Stimulated activated CD8-positive, alpha-beta memory T cell treated with anti-CD3 and anti-CD28 coated beads, Interleukin-7, amount 100 ng/mL, for 1 hour (primary cell): ENCODE results near the gene FBN3.
A peak's percentile ranks its signal among the peaks of the same experiment; 100 is the strongest.
"Not testable (repeated sequence)": the region's sequence is repeated elsewhere in the genome, so short reads cannot be mapped to it uniquely, and the experiment has no call there.

Experiments used
- DNase-seq, 2 donors: peaks; one replicate each; pipeline ENCODE4 v3.0.0-alpha.2; 2020; ENCODE audit warnings: low read depth in 2 of 2

The FBN3 gene

DNA sequence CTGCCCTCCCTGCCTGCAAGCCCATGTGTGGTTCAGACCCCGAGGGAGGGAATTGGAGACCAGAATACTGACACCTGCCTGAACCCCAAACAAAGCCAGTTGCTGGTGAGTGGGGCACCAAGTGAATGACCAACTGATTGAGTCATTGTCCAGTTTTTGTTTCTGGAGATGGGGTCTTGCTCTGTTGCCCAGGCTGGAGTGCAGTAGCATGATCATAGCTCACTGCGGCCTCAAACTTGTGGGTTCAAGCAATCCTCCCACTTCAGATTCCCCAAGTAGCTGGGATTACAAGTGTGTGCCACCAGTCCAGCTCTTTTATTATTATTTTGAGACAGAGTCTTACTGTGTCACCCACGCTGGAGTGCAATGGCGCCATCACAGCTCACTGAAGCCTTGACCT lies 92.9 kb downstream of the FBN3 start:
- no peak for DNase-seq

DNA sequence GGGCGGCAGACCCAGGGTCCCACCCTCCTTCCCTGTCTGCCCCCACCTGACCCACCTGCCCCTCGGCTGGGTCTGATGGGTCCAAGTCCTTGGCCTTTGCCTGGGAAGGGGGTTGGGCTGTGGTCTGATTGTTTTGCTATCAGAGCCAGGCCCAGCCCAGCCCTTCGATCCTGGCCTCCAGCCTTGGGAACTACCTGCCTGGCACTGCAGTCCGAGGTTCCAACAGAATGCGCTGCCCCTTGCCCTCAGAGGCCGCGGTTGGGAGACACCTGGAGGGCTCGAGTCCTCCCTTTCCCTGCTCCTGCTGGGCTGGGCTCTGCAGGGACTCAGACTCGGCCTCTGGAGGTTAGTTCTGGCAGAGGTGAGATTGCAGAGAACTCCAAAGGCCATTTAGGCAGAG lies 95.2 kb downstream of the FBN3 start:
- no peak for DNase-seq

DNA sequence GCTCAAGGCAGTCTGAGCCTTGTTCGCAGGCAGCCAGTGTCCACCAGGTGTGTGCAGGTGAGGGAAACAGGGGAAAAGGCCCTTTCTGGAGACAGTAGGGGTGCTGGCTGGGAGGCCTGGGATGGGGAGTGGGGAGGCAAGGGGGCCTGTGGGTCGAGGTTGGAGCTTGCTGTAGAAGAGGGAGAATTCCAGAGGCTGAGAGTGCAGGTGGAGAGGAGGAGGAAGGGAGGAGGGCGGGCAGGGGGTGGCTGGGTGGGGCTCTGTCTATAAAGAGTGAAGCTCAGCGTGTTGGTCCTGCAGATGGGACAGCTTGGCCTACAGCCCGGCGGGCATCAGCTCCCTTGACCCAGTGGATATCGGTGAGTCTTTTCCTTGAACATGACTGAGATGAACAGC lies 96.9 kb downstream of the FBN3 start, which contains the start of gene CCL25:
Gene CCL25, plus strand, starts transcription at position 297 of the 396 bp plus-strand sequence. CDS start 290 bp downstream, outside the sequence.
- no peak for DNase-seq

DNA sequence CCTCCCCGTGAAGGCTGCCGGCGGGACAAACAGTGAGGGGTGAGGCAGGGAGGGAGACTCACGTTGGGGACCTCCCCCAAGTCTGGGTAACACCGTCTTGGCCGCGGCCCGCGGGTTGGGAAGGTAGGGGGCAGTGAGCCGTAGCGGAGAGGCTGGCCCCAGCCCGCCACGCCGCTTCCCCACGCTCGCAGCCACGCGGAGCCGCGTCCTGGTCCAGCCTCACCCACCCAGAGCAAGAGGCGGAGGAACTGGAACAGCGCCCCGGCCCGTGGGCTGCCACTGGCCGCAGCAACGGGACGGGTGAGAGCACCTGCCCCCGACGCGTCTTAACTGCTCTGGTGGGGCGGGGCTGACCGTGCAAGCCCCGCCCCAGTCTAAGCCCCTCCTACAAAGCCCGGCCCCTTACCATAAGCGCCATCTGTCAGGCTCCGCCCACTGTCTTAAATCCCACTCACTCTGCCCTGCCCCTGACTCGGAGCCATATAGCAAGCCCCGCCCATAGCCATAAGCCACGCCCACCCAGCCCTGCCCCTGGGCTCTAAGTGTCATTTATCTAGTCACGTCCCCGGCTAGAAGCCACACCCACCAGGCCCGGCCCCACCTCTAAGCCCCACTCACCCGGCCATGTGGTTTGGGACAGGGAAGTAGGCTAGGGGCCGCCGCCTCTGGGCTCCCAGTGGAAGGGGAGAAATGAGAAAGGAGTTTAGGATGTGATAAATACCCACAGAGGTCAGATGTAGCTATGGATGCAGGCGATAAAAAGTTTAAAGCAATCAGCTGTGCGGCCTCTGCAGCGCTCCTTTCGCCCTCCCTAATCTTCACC lies 98.9 kb downstream of the FBN3 start:
- DNase-seq: peak; percentile 69

DNA sequence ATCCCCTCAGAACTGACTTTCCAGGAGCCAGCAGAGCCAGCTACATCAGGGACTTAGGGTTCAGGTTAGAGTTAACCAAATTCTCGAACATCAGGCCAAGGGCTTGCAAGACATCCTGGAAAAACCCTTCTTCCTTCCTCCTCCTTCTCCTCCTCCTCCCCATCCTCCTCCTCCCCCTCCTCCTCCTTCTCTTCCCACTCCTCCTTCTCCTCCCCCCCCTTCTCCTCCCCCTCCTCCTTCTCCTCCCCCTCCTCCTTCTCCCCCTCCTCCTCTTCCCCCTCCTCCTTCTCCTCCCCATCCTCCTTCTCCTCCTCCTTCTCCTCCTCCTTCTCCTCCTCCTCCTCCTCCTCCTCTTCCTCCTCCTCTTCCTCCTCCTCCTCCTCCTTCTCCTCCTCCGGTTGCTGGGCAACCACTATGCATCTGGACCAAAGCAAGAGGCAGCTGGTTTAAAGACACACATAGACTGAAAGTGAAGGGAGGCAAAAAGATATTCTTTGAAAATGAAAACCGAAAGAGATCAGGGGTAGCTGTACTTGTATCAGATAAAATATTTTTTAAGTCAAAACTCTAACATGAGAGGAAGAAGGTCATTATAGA lies 102.7 kb downstream of the FBN3 start:
- DNase-seq: no peak

DNA sequence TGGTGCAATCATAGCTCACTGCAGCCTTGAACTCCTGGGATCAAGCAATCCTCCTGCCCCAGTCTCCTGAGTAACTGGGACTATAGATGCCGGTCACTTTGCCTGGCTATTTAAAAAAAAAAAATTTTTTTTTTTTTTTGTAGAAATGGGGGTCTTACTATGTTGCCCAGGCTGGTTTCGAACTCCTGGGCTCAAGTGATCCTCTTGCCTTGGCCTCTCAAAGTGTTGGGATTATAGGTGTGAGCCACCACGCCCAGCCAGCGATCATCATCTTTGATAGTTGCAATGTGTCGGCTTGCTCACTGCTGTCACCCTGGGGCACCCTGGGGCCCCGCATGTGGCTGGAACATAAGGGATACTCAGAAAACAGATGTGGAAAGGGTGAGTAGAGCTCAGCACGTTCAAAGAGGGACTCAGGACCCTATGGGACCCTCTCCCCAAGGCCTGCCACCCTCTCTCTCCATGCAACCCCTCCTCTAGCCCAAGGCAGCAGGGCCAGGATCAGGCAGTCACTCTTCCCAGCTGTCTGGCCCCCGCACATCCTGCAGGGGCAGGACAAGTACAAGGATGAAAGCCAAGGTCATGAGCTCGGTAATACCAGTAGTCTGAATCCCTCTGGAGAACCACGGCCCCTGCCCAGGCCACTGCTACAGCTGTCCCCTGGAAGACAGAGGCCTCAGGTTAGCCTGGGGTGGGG lies 103.4 kb downstream of the FBN3 start:
- DNase-seq: no peak

DNA sequence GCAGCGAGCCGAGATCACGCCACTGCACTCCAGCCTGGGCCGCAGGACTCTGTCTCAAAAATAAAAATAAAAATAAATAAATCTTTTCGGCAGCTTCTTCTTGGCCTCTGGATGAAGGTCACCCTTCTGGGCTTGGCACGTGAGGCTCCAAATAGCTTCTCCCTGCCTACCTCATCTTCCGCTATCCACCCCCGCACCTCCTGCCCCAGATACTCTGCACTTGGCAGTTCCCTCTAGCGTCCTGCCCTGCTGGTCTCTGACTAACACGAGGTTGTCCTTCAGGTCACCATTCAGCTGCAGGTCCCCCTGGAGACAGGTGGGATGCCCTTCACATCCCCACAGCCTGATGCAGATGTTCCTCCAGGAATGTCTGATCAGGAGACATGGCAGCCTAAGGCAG lies 105.4 kb downstream of the FBN3 start:
- no peak for DNase-seq

DNA sequence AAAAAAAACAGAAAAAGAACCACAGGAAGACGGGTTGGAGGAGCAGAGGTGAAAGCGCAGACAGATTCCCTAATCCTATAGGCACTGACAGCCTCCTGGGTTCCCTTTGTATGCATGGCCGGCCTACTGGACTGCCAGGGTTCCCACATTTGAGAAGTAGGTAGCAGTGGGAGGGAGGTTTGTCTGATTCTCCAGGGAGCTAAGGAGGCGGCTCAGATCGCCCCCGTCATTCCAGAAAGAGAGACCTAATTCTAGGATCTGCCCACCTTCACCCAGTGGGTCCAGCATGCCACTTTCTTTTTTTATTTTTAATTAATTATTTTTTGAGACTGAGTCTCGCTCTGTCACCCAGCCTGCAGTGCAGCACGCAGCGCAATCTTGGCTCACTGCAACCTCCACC lies 106.5 kb downstream of the FBN3 start:
- no peak for DNase-seq

DNA sequence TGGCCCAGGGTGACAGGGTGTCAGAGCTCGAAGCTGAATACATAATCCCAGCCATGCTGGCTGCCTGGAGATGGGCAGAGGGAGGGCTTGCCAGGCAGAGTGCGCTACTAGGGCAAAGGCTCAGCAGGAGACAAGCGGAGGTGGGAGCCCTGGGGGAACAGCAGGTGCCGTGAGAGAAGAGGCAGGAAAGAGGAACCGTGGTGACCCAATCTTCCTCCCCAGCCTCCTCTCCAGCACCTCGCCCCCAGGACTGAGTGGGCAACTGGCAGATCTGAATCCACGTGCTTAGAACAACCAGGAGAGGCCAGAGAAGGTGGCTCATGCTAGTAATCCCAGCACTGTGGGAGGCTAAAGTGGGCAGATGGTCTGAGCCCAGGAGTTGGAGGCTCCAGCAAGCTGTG lies 107.9 kb downstream of the FBN3 start:
- no peak for DNase-seq

DNA sequence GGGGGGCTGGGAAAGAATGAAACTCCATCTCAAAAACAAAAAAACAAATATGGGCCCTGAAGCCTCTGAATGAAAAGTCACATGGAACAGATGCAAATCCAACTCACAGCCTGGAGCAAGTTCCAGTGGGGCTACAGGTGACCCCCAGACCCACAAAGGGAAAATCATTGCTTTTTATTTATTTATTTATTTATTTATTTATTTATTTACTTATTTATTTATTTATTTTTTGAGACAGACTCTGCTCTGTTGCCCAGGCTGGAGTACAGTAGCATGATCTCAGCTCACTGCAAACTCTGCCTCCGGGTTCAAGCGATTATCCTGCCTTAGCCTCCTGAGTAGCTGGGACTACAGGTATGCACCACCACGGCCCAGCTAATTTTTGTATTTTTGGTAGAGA lies 110.2 kb downstream of the FBN3 start:
- DNase-seq: no peak

DNA sequence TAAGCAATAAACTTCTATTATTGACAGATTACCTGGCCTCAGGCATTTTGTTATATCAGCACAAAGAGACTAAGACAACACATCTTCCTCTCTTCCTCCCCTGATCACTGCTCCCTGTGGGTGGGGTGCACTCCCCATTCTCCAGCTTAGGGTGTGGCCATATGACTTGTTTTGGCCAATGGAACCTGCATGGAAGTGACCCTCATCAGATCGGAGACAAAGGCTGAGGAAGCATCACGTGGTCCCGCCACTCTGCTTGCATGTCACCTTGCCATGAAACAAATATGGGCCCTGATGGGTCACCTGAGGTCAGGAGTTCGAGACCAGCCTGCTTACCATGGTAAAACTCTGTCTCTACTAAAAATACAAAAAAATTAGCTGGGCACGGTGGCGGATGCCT lies 110.6 kb downstream of the FBN3 start:
- DNase-seq: no peak

DNA sequence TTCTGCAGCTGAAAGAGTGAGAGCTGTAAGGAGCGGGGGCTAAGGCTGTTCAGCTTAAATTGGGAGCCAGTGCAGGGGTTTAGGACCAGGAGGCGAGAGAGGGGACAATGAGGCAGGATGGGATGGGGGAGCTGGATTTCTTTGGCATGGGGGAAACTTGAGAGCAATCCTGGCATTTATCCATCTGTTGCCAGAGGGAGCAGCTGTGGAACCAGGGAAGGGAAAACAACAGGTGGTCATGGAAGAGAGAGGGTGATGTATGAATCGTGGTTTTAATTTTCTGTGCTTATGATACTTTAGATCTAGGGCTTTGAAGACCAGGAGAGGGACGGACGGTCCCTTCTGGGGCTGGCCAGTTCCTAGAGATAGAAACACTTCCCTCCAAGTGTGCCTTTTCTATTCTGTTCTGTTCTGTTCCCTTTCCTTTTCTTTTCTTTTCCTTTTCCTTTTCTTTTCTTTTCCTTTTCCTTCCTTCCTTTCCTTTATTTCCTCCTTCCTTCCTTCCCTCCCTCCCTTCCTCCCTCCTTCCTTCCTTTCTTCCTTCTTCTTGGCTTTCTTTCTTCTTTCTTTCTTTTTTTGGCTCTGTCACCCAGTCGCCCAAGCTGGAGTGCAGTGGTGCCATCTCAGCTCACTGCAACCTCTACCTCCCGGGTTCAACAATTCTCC lies 112.8 kb downstream of the FBN3 start:
- DNase-seq: no peak

DNA sequence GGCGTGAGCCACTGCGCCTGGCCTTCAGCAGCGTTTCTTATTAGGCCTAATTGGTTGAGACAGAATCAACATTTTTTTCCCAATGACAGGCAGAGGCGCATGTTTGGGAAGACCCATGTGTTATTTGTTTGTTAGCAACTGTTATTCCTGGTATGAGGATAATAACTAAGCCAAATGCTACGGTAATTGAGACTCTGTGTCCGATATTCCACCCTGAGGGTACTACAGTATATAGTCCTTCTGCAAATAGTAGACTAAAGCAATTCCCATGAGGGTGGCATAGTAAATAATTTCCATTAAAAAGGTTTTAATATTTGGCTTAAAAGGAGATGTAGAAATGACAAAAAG lies 115.2 kb downstream of the FBN3 start:
- DNase-seq: no peak

DNA sequence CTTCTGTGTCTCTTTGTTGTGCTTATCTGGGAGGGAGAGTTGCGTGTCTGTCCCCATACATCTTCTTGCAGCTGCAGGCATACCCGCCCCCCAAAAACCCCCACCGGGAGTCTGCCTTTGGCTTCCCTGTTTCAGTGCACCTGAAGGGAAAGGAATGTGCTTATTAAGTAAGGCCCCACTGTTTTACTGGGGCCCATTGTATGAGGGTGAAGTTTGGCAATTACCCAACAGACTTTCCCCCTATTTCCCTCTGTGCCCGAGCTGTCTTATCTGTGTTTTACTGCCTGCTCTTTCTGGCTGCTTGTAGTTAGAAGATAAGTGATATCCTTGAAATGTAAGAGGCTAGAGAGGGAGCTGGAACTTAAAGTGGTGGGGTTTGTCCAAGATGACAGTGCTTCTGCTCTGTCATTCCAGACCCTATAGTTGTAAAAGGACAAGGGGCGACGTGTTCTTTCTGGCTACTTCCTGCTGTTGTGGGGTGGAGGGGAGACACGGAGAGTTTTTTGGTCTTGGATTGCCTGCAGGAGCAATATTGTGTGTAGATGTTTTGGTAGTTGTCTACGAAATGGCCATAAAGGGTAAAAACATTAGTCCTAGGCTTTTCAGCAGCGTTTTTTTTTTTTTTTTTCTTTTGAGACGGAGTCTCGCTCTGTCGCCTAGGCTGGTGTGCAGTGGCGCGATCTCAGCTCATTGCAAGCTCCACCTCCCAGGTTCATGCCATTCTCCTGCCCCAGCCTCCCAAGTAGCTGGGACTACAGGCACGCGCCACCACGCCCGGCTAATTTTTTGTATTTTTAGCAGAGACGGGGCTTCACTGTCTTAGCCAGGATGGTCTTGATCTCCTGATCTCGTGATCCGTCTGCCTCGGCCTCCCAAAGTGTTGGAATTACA lies 115.9 kb downstream of the FBN3 start:
- not testable (repeated sequence) for DNase-seq

DNA sequence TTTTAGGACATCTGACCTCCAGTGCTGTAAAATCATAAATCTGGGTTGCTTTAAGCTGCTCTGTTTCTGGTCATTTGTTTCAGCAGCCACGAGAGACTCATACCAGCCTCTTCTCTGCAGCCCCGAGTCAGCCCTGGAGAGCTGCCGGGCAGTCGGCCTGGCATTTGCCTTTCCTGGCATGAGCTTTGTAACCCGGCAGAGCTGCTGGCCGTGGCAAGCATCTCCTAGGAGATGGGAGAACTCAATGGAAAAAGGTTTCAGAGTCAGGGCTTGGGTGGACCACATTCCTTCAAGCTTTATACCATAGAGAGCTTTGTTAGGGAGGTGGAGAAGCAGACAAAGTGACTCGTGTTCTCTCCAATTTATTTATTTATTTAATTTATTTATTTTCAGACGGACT lies 118.4 kb downstream of the FBN3 start:
- no peak for DNase-seq

DNA sequence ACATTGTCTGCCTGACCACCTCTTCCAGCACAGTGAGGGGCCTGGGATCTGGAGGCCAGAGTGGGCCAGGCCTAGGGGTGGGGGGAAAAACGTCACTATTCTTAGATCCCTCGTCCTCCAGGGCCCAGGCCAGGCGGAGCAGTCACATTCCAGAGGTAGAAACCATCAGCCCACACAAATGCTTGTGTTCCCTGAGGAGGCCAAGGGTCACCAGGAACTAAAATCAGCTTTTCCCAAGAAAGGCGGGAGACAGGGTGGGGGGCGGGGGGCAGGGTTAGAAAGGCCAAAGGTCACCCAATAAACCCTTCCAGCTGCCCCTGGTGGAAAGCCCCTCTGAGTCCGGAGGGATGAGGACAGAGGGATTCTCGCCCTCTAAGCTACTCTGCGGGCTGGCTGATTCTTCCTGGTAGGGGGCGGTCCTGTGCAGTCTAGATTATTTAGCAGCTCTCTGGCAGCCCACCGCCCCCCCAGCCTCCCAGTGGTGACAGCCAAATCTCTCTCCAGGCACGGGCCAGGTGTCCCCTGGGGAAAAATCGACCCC lies 120.4 kb downstream of the FBN3 start:
- no peak for DNase-seq

DNA sequence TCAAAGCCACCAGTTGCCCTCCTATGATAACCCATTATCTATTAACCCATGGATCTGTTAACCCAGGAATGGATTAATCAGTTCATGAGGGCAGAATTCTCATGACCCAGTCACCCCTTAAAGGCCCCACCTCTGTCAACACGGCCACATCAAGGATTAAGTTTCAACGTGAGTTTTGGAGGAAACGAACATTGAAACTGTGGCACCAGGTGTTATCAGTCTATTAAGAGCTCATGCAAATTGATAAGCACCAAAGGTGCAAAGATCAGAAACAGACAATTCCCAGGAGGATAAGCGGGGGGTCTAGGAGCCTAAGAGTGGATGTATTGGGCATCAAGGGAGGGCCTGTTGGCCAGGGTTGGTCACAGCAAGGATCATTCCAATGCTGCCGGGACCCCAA lies 124.1 kb downstream of the FBN3 start:
- no peak for DNase-seq

DNA sequence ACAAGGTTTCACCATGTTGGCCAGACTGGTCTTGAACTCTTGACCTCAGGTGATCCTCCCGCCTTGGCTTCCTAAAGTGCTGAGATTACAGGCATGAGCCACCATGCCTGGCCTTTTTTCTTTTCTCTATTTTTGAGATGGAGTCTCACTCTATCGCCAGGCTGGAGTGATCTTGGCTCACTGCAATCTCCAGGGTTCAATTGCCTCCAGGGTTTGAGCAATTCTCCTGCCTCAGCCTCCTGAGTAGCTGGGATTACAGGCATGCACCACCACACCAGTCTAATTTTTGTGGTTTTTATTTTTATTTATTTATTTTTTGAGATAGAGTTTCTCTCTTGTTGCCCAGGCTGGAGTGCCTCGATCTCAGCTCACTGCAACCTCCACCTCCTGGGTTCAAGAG lies 125.1 kb downstream of the FBN3 start:
- not testable (repeated sequence) for DNase-seq

DNA sequence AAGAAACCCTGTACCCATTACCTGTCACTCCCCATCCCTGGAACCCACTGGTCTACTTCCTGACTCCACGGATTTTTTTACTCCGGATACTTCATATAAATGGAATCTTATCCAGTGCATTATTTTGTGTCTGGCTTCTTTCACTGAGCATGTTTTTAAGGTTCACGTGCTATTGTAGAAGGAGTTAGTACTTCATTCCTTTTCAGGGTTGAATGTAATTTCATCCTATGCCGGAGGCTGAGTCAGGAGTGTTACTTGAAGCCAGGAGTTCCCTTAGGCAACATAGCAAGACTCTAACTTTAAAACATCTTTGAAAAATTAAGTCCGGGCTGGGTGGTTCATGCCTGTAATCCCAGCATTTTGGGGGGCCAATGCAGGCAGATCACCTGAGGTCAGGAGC lies 126.0 kb downstream of the FBN3 start:
- DNase-seq: no peak

DNA sequence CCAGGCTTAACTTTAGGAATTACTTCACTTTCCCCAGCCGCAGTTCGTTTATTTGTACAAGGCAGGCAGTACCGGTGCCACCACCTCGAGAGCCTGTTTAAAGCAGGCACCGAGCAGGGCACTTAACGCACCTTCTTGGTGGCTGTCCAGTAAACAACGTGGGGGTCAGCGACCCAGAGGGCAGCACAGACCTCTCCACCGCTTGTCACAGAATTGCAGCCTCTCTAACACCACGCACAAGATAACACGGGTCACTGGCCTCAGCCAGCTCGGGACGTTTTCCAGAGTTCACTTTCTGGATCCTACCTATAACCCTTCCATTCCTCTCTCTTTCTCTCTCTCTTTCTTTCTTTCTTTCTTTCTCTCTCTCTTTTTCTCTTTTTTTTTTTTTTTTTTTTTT lies 127.1 kb downstream of the FBN3 start:
- DNase-seq: no peak

DNA sequence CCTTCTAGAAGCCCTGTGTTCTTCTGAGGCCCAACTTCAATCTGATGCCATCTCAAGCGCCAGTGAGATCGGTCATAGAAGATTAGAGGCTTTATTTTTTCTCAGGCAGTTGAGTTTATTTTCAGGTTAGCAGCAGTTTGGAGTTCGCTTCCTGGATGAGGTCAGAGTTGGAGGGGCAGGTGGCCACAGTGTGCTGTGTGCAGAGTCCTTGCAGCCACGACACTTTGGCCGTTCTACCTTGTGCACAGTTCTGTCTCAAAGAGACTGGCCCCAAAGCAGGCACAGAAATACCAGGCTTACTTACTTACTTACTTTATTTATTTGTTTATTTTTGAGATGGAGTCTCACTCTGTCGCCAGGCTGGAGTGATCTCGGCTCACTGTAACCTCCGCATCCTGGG lies 128.0 kb downstream of the FBN3 start:
- DNase-seq: no peak
